Cortex of kidney (tissue), 1 donor: ENCODE measurements around the gene APOC3.
"Not testable (repeated sequence)": the region's sequence is repeated elsewhere in the genome, so short reads cannot be mapped to it uniquely, and the experiment has no call there.

Experiments
- DNase-seq: peaks from one replicate; lab custom pipeline; 2025; lab: John Stamatoyannopoulos, UW

APOC3 gene

DNA sequence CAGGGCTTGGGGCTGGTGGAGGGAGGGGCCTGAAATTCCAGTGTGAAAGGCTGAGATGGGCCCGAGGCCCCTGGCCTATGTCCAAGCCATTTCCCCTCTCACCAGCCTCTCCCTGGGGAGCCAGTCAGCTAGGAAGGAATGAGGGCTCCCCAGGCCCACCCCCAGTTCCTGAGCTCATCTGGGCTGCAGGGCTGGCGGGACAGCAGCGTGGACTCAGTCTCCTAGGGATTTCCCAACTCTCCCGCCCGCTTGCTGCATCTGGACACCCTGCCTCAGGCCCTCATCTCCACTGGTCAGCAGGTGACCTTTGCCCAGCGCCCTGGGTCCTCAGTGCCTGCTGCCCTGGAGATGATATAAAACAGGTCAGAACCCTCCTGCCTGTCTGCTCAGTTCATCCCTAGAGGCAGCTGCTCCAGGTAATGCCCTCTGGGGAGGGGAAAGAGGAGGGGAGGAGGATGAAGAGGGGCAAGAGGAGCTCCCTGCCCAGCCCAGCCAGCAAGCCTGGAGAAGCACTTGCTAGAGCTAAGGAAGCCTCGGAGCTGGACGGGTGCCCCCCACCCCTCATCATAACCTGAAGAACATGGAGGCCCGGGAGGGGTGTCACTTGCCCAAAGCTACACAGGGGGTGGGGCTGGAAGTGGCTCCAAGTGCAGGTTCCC, at the start of gene APOC3:
APOC3 (plus strand) TSS at position 383 of the 659 bp plus-strand sequence. CDS start 676 bp downstream, outside the sequence.
- no peak for DNase-seq

DNA sequence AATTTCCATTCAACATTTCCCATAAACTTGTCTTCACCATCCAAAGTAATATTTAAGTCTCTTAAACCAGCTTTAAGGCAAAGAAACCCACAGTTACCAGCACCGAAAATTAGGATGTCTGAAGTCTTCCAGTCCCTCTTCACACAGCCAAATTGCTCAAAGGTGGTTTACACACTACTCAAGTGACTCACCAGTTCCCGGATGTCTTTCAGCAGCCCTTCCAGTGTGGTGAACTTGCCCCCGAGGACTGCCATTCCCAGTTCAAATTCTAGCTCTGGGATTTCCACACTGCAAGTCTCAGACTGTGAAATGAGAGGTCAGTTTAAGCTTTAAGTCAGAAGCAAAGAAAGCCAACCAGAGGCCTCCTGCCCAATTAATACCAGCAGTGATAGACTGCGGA, 47.0 kb upstream of the APOC3 start:
- no peak for DNase-seq

DNA sequence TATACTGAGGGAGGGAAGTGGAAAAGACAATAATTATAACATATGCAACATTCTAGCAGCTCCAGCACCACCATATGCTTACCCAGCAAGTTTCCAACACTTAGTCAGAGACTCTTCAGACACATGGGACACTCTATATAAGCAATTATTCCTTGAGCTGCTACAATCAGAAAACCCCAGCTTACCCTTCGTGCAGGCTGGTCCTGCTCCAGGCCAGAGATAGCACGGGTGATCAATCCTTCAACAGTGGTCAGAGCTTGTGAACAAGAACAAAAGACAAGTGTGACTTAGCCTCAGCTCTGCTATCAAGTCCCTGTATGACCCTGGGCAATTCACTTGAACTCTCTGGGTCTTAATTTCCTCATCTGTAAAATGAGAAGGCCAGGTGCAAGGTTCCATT, 43.4 kb upstream of the APOC3 start:
- DNase-seq: no peak

DNA sequence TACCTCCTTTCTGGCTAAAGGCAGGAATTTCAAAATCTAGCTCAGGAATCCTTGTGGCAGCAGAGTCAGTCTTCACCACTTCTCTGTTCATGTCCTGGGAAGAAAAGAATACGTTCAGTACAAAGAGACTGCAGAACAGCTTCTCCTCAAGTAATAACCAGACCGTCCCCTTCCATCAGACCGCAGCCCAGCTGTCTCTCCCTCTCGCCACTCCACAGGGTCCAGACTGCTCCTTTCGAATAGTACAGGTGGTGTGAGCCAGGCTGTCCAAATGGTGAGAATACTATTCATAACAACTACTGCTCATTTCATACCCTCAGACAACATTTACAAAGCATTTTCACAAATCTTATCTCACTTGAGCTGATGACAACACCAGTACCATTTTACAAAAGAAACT, 42.7 kb upstream of the APOC3 start:
- no peak for DNase-seq

DNA sequence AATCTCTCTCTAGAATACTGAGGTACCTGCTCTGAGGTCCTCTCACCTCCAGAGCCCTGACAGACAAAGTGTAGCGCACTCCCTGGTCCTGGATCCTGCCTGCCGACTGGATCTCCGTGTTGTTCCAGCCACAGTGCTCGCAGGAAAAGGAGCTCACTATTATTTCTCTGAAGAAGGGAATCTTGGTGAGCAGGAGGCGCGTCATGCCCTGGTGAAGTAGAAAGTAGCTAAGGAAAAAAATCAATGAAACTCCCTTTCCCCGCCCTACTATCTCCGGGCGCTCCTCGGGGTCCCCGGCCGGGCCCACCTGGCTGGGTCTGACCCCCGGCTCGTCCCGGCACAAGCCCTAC, 42.3 kb upstream of the APOC3 start:
- DNase-seq: no peak

DNA sequence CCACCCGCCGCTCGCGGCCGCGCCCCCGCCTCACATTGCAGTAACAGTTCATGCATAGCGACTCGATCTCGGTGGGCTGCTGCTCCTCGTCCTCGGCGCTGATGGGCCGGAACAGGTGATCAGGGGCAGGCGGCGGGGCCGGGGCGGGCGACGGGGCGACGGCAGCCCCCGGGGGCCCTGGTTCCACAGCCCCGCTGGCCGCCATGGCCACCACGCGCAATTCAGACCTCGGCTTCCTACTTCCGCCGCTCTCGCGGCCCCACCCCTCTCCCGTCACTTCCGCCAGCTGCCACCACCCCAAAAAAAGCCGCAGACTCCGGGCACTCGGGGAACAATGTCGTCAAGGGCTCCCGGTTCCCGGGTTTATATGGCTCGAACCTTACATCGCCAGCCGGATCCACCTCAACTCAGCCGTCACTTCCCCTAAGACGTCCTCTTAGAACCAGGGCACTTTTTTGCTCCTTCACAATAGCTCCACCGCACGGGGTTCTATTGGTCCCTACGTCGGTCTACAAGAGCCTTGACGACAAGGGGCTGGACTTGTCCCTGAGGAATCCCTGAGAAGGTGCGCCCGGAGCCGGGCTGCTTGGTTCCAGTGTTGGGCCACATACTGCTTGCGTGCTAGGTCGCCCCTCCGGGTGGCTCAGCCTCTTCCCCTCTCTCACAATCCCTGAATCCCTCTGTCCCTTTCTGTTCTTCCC, 41.8 kb upstream of the APOC3 start, which contains the start of gene ZPR1:
ZPR1 (minus strand) TSS at position 238 of the 701 bp plus-strand sequence; CDS start at position 205, 33 bp downstream.
- DNase-seq: no peak

DNA sequence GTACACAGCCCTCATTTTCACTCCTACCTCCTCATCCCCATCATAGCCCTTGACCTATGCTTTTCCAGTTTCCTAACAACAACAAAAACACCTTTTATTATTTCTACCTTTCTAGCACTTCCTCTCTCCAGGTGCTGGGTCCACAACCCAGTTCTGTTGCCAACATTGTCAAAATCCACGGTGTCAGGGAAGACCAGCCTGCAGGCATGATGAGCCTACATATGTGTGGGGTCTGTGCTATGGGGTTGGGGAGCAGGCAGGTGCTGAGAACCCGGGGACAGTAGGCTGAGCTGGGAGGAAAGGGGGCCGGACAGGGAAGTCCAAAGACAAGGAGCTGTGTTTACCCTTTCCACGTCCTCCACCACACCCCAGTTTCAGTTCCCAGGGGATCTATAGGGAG, 41.2 kb upstream of the APOC3 start:
- DNase-seq: no peak

DNA sequence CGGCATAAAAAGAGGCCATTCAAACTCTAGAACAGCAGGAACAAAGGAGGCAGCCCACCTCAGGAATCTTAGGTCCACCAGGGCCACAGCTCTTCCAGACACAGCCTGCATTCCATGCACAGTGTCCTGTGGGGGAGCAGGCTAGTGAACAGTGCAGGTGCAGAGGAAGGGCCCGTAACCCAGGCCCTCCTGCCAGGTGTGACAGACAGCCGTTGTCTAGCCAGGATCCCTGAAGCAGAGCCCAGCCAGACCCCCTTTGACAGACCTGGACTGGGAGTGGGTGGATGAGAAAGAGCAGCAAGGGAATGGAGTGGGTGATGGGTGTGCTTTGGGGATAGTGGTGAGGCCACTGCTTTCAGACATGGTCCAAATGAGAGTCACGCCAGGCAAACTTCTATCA, 40.7 kb upstream of the APOC3 start:
- DNase-seq: no peak

DNA sequence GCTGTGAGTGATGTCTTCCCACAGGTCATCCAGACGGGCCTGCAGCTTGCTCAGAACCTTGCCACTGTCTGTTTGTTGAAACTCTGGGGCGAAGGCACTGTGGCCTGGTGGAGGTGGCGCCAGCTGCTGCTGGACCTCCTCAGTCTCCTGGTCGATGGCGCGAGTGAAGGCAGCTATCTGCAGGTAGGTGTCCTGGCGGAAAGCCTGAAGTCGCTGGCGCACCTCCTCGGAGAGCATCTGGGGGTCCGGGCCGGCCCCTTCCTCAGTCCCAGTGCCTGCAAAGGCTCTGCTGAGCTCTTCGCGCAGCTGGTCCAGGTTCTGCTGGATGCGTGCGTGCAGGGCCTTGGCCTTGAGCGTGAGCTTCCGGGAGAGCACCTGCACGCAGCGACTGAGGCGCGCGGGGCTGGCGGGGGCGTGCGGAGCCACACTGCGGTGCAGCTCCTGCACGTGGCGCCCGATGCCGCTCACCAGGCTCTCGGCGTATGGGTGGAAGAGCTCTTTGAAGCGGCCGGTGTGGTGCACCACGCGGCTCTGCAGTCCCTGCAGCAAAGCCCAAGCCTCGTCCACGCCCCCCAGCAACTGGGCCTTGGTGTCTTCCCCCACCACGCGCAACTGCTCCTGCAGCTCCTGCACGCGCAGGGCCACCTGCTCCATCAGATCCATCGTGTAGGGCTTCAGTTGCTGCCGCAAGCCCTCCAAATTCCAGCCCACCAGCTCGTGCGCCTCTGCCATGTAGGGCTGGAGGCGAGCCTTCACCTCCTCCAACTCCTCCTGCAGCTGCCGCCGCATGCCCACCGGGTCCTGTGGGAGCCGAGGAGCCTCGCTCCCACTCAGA, 39.3 kb upstream of the APOC3 start:
- DNase-seq: no peak

DNA sequence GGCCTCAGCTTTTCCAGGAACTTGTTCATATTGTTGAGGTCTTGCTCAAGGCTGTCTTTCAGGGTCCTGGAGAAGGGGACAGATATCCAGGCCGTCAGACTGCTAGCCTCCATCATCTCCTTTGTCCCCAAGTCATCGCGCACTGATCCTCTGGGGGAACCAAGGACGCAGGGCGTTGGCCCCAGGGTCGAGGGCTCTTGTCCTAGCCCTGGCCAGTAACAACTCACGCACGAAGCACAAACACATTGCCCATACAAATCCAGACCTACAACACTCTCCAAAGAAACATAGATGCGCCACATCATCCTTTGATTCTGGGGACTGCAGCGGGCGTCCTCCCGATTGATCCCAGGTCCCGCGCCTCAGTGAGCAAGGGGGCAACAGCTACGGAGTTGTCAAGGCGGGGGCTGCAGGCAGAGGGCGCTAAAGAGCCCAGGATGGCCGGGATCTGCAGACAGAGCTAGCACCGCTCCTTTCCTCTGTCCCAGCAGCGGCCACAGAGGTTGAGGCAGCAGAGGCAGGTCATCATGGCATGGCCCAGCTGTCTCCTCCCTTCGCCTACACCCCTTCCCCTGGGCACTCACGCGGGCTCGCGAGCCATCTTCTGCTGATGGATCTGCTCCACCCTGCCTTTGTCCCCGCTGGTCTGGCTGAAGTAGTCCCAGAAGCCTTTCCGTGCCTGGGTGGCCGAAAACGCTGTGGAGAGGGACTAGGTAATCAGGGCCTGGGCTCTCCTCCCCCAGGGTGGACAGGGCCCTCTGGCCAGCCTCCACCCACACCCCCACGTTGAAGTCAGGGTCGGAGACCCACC, 38.5 kb upstream of the APOC3 start:
- no peak for DNase-seq

DNA sequence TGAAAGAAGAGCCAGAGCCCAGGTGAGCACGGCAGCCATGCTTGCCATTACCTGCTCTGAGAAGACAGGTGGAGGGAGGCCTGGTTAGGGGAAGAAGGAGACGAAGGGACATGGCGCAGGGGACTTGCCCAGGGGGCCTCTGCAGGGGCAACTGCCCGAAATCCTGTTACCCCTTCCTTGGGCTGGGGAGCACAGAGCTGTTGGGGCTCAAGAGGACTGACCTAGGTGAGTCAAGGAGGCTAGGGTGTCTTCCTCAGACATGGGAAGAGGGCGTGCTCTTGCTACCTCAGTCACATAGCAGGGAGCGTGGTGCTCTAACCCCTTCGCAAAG, 37.9 kb upstream of the APOC3 start, which contains the start of gene APOA5:
APOA5 (minus strand) TSS at position 67 of the 331 bp plus-strand sequence; CDS start at position 48, 19 bp downstream.
- no peak for DNase-seq

DNA sequence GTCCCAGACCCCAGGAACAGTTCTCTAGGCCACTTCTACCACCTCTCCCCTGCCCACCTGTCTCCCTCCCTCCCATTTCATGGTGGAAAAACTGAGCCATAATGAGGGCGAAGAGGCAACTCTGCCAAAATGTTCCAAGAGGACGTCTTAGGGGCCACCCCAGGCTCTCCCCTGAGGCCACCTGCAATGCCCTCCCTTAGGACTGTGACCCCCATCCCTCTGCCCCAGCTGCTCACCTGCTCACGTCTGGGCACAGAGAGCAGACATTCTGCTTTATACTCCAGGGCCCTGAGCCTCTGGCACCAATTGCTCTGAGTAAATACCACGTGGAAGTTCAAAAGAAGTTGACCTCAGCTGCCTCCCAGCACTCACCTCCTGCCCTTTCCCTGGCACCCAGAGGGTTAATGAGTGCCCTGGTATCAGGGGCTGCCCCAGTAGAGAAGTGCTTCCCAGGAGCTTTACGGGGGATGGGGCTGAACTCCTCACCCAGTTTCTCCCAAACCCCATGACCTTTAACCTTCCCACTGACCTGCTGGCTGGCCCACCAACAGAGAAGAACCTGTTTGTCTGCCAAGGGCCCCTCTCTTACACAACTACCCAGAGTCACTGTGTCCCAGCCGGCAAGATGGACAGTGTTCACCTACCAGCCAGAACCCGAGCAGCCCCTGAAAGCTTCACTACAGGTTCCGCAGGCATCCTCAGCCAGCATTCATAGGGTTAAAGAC, 37.4 kb upstream of the APOC3 start:
- no peak for DNase-seq

DNA sequence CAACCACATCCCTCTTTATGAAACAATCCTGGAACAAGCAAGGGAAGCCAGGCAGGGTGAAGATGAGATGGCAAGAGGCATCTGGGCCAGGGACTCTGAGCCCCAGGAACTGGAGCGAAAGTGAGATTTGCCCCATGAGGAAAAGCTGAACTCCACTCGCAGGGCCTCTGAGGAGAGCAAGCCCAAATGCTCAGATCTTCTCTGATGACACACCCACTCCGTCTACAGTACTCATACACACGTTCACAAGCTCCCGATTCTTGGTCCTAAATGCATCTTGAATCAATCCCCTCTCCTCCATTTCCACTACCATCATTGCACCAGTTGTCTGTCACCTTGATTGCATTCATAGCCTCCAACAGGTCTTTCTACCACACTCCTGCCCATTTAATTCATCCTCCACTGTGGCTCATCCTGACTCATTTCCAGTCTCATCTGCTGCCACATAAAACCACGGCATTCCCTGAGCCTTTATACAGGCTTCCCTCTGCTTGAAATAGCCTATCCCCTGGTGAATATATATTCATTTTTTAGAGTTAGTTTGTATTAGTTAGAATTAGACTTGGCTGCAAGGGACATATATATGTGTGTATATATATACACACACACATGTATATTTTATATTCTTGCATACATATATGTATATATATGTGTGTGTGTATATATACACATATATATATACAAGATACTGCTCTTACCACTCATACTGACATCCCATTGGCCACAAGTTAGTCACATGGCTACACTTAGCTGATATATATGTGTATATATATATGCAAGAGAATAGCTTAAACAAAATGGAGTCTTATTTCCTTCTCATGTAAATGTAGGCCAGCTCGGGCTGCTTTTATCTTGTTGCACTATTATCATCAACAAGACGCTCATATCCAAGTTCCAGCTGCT, 36.6 kb upstream of the APOC3 start:
- no peak for DNase-seq

DNA sequence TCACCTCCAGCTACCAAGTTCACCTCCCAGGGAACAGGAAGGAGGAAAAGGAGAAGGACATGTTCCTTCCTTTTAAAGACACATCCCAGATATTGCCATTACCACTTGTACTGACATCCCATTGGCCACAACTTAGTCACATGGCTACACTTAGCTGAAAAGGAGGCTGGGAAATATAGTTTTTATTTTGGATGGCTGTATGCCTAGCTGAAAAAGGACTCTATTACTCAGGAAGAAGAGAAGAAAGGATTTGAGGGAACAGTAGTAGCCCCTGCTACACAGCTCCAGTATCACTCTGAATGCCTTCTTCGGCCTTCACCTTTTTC, 36.0 kb upstream of the APOC3 start:
- DNase-seq: no peak

DNA sequence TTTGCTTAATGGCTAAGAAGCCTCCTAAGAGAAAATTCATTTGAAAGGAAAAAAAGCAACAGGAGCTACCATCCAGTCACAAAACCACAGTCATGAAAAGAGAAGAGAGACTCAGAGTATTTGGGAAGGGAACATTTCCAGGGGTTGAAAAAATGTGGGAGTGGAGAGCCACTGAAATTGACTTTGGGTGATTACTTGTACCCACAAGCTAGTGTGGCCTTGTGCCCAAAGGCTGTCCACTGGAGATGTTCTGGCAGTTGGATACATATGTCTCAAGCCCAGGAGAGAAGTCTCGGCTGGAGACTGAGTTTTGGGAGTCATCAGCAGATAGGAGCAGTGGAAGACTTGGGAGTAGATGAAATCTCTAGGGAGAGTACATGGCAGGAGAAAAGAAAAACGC, 34.9 kb upstream of the APOC3 start:
- DNase-seq: no peak

DNA sequence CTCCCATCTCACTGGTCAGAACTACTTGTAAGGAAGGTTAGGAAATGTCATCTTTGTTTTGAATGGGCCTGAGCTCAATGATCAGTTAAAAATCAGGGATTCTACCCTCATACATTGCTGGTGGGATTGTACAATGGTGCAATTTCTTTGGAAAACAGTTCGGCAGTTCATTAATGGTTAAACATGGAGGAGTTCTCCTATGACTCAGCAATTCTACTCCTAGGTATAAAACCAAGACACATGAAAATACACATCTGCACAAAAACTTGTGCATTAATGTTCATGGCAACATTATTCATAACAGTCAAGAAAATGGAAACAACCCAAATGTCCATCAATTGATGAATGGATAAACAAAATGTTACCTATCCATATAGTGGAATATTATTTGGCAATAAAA, 33.2 kb upstream of the APOC3 start:
- no peak for DNase-seq

DNA sequence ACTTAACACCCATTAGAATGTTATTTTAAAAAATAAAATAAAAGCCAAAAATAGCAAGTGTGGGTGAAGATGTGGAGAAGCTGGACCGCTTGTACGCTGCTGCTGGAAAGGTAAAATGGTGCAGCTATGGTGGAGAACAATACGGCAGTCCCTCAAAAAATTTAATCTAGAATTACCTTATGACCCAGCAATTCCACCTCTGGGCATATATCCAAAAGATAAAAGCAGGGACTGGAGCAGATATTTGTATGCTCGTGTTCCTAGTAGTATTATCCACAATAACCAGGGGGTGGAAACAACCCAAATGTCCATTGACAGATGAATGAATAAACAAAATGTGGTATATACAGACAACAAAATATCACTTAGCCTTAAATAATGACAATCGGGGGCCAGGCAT, 31.9 kb upstream of the APOC3 start:
- DNase-seq: no peak

DNA sequence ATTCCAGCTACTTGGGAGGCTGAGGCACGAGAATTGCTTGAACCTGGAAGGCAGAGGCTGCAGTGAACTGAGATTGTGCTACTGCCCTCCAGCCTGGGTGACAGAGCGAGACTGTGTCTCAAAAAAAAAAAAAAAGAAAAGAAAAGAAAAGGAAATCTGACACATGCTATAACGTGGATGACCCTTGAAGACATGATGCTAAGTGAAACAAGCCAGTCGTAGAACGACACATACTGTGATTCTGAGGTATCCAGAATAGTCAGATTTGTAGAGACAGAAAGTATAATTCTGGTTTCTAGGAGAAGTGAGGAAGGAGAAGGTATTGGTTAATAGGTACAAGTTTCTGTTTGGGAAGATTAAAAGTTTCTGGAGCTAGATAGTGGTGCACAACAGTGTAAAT, 31.3 kb upstream of the APOC3 start:
- no peak for DNase-seq

DNA sequence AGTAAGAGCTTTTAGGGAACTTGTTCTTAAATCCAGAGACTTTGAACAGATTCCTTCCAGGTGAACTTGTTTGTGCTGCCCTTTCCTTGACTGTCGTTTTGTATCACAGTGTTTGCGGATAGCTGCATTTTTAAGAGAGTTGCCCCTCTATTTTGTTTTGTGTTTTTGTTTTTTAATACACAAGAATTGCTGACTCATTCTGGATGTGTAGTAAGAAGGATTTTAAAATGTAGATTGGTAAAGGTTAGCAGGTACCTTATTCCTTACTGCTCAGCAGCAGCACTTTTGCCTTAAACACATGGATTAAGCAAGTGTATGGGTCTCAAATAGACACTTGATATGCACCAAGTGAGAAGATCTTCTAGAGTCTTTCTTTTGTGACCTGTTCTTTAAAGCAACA, 29.1 kb upstream of the APOC3 start:
- no peak for DNase-seq

DNA sequence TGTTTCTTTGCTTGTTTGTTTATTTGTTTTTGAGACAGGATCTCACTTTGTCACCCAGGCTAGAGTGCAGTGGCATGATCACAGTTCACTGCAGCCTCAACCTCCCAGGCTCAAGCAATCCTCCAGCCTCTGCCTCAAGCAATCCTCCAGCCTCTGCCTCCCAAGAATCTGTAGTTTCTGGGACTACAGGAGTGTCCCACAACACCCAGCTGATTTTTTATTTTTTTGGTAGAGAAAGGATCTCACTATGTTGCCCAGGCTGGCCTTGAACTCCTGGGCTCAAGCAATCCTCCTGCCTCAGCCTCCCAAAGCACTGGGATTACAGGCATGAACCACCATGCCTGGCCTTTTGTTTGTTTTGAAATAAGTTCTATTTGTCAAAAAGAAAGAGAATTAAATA, 28.0 kb upstream of the APOC3 start:
- DNase-seq: not testable (repeated sequence)

DNA sequence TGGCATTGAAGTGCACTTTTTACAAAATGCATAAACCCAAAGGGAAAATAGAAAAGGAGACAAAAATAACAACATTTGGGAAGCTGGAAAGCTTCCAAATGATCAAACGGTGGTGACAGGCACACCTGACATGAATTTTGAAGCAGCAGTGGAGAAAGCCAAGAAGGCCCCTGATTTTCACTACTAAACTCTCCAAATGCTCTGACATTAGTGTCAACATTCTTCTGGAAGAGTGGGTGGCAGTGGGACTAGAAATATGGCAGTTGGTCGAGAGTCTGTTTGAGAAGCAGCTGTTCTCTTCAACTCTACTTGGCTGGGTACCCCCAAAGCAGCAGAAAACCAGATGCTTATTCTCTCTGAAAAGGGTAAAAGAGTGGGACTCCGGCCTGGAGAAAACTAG, 25.7 kb upstream of the APOC3 start:
- DNase-seq: no peak
